Measurements from ENCODE around the gene DOCK11.
"Not testable (repeated sequence)": the region's sequence is repeated elsewhere in the genome, so short reads cannot be mapped to it uniquely, and the experiment has no call there.

Gene DOCK11

GRCh38 chrX:118729042-118729652 is 233.5 kb downstream of the DOCK11 start (continued):
- TF ChIP-seq INSM2 (tag by site-specific recombination; IDR thresholded peaks at IDR 0.05), result no peak
- TF ChIP-seq ZNF341 (tag by site-specific recombination; IDR thresholded peaks at IDR 0.05; ENCODE audit: low read depth), result peak; percentile 43
- peak; percentile 62 for TF ChIP-seq SCRT2 (tag by site-specific recombination; IDR thresholded peaks at IDR 0.05)

GRCh38 chrX:118730500-118731247 is 235.1 kb downstream of the DOCK11 start:
- CTCF ChIA-PET, result interaction anchor here (0.6 to 1.0 kb wide), 3 partner anchors 87 to 193 kb away, joined by 3 read pairs; no protein-coding TSS in a partner anchor
- H3K36me3 ChIP-seq (ENCODE audit: control insufficient read depth in 2 of 2, insufficient read depth in 1 of 2, low read length in 2 of 2), result no peaks in the 10 kb centered on the region
- H3K27ac ChIP-seq (ENCODE audit: extremely low read depth, low read depth, low read length), result no peak overlapping the region
- H3K4me1 ChIP-seq (ENCODE audit: control insufficient read depth, insufficient read depth, low read length), result 0 out of 2 replicates have a peak, but pooled peaks cover 5% of the 10 kb centered on the region
- no peaks in the 10 kb centered on the region for H3K9me3 ChIP-seq (ENCODE audit: control insufficient read depth, insufficient read depth, low read depth, low read length)
- no peak overlapping the region for H3K4me3 ChIP-seq (ENCODE audit: low read depth, low read length)
- TF ChIP-seq ZIC2 (tag by site-specific recombination; IDR thresholded peaks at IDR 0.05) (peak; percentile 92), ZNF366 (tag by site-specific recombination; conservative IDR thresholded peaks at IDR 0.05) (no peak), BCL11B (tag by site-specific recombination; IDR thresholded peaks at IDR 0.05; ENCODE audit: low read depth) (no peak), GLIS1 (tag by site-specific recombination; IDR thresholded peaks at IDR 0.05) (peak; percentile 36), ZNF600 (tag by site-specific recombination; IDR thresholded peaks at IDR 0.05) (peak; percentile 80)
- POLR2A ChIA-PET, result no interaction called here

- POLR2A ChIA-PET; CTCF ChIA-PET; H3K36me3 ChIP-seq (ENCODE audit: control insufficient read depth in 2 of 2, insufficient read depth in 1 of 2, low read length in 2 of 2); H3K4me3 ChIP-seq (ENCODE audit: low read depth, low read length); H3K9me3 ChIP-seq (ENCODE audit: control insufficient read depth, insufficient read depth, low read depth, low read length); H3K4me1 ChIP-seq (ENCODE audit: control insufficient read depth, insufficient read depth, low read length); H3K27ac ChIP-seq (ENCODE audit: extremely low read depth, low read depth, low read length): not testable (repeated sequence)
- TF ChIP-seq ZNF146 (tag by site-specific recombination; IDR thresholded peaks at IDR 0.05) (peak; percentile 97), ZNF280D (tag by site-specific recombination; IDR thresholded peaks at IDR 0.05) (0 out of 2 replicates have a peak, but pooled peaks have one; percentile 21), ZNF580 (tag by site-specific recombination; IDR thresholded peaks at IDR 0.05) (0 out of 2 replicates have a peak, but pooled peaks have one; percentile 55)
Measured at GRCh38 chrX:118732551-118732950, 236.9 kb downstream of the DOCK11 start.

- no peaks in the 10 kb centered on the region for H3K36me3 ChIP-seq (ENCODE audit: control insufficient read depth in 2 of 2, insufficient read depth in 1 of 2, low read length in 2 of 2)
- no peaks in the 10 kb centered on the region for H3K9me3 ChIP-seq (ENCODE audit: control insufficient read depth, insufficient read depth, low read depth, low read length)
- CTCF ChIA-PET, result interaction anchor here (0.6 kb wide), 2 partner anchors 23 to 1171 kb away, joined by 3 read pairs; no protein-coding TSS in a partner anchor
- POLR2A ChIA-PET, result no interaction called here
- no peak overlapping the region for H3K27ac ChIP-seq (ENCODE audit: extremely low read depth, low read depth, low read length)
- H3K4me3 ChIP-seq (ENCODE audit: low read depth, low read length), result no peak overlapping the region
- no peaks in the 10 kb centered on the region for H3K4me1 ChIP-seq (ENCODE audit: control insufficient read depth, insufficient read depth, low read length)
- TF ChIP-seq ZNF843 (tag by site-specific recombination; IDR thresholded peaks at IDR 0.05), result no peak
- TF ChIP-seq ZBTB44 (tag by site-specific recombination; IDR thresholded peaks at IDR 0.05), result no peak
- TF ChIP-seq ZSCAN4 (tag by site-specific recombination; IDR thresholded peaks at IDR 0.05), result no peak
- no peak for TF ChIP-seq ZNF629 (tag by site-specific recombination; IDR thresholded peaks at IDR 0.05)
- no peak for TF ChIP-seq YY1 (tag by site-specific recombination; IDR thresholded peaks at IDR 0.05)
- TF ChIP-seq ZNF202 (tag by site-specific recombination; IDR thresholded peaks at IDR 0.05; ENCODE audit: borderline replicate concordance), result no peak
- TF ChIP-seq ZFP41 (tag by site-specific recombination; IDR thresholded peaks at IDR 0.05; ENCODE audit: borderline replicate concordance), result no peak
Measured at GRCh38 chrX:118734909-118735308, 239.3 kb downstream of the DOCK11 start.

Data from HEK293 (cell line).